Body of pancreas (tissue), 4 donors: ENCODE results near the gene WTAP. TPM values are rescaled to one million over a fixed set of nuclear protein-coding genes. Genes with fewer than 3 reads are reported as not detected.

ENCODE experiments used
- ATAC-seq: fragments of 150-250 bp; one replicate; pipeline ENCODE4 v1.9.1; 2016
- DNase-seq, 4 donors: peaks; one replicate each; pipeline ENCODE4 v3.0.0-alpha.2; 2019
- H3K27ac ChIP-seq, 4 donors: fragments of 200-600 bp; sonication (generic); 1 replicate in 3 of 4; 2 replicates in 1 of 4; pipeline versions ENCODE4 v1.5.1 to v1.6.1; 2016 to 2019; ENCODE audit warnings: mild to moderate bottlenecking in 1 of 4, mixed read lengths in 1 of 4, moderate library complexity in 1 of 4
- H3K27me3 ChIP-seq, 2 donors: fragments of 200-600 bp; sonication (generic); one replicate each; pipeline ENCODE4 v1.6.0; 2016; ENCODE audit warnings: mild to moderate bottlenecking in 1 of 2
- H3K36me3 ChIP-seq, 2 donors: fragments of 200-600 bp; sonication (generic); replicated peaks in 1 of 2; 2 replicates each; pipeline ENCODE4 v1.5.1; 2016; ENCODE audit warnings: low read depth in 2 of 2; ENCODE audit not compliant: insufficient read depth in 1 of 2
- H3K4me1 ChIP-seq: fragments of 200-600 bp; sonication (generic); one replicate; pipeline ENCODE4 v1.6.0; 2016
- H3K4me3 ChIP-seq, 2 donors: fragments of 200-600 bp; sonication (generic); 1 replicate in 1 of 2; 2 replicates in 1 of 2; pipeline ENCODE4 v1.5.1; 2016 to 2019
- H3K9me3 ChIP-seq, 3 donors: fragments of 200-600 bp; sonication (generic); 1 replicate in 2 of 3; 2 replicates in 1 of 3; pipeline ENCODE4 v1.5.1; 2016
- CTCF ChIP-seq, 7 experiments: fragments of 450-650 bp in 4 of 7; fragments of 200-600 bp in 3 of 7; sonication (generic) in 3 of 7; IDR thresholded peaks; one replicate each; pipeline ENCODE4 v1.5.1; 2016 to 2019; ENCODE audit warnings: antibody characterized with exemption in 7 of 7
- POLR2A ChIP-seq, 3 donors: fragments of 450-650 bp; IDR thresholded peaks; one replicate each; pipeline ENCODE4 v1.6.1; 2016; ENCODE audit warnings: antibody characterized with exemption in 3 of 3, mild to moderate bottlenecking in 2 of 3
- WGBS, 2 donors: methylation state at CpG; one replicate each; pipeline ENCODE4 v1.1.5; 2017; 5-methylcytosine and 5-hydroxymethylcytosine counted together
- intact Hi-C: fragments of 100-400 bp; cut with DNase I; formaldehyde crosslinking; loops from one replicate; pipeline ENCODE4 v1.15.1; 2023
- total RNA-seq, 2 donors: library from RNA; depleted of rRNA; stranded (reverse); fragments of >200 nt; gene quantifications; one replicate each; pipeline ENCODE4 v1.1.0, GENCODE V29; 2016

Gene WTAP
- total RNA-seq, 2 donors from 2014 or later, result 56.8 to 58.7 TPM

GRCh38 chr6:159759645-159760044 lies 32.3 kb downstream of the WTAP start:
- peaks cover 0 to 15% of the 10 kb centered on the region in 2 donors for H3K36me3 ChIP-seq
- no peaks in the 10 kb centered on the region for H3K9me3 ChIP-seq
- intact Hi-C loops, result no loop called here
- DNase-seq (no peak), ATAC-seq (no peak)
- H3K27me3 ChIP-seq, result no peaks in the 10 kb centered on the region
- TF ChIP-seq POLR2A (IDR thresholded peaks at IDR 0.05) (no peak), CTCF (IDR thresholded peaks at IDR 0.05) (no peak)
- no peak overlapping the region for H3K27ac ChIP-seq
- H3K4me3 ChIP-seq, result no peak overlapping the region
- H3K4me1 ChIP-seq, result peaks cover 21% of the 10 kb centered on the region
- 55 to 63% methylated on average over 2 of the region's 2 CpGs for WGBS, 2 donors

GRCh38 chr6:159760602-159761057 lies 33.3 kb downstream of the WTAP start:
- 49 to 56% methylated on average over 3 of the region's 3 CpGs for WGBS, 2 donors
- Histone ChIP-seq H3K4me3 (no peak overlapping the region), H3K27ac (peak overlapping the region in 3 of 4 donors; percentile 97 to 99 (median 99)), H3K9me3 (no peaks in the 10 kb centered on the region), H3K4me1 (peaks cover 21% of the 10 kb centered on the region), H3K27me3 (no peaks in the 10 kb centered on the region), H3K36me3 (peaks cover 0 to 8% of the 10 kb centered on the region in 2 donors)
- intact Hi-C loops, result no loop called here
- ATAC-seq (no peak), DNase-seq (no peak)
- TF ChIP-seq CTCF (IDR thresholded peaks at IDR 0.05), result no peak
- peak in 1 of 3 donors; percentile 17 for TF ChIP-seq POLR2A (IDR thresholded peaks at IDR 0.05)

- Histone ChIP-seq H3K9me3 (no peaks in the 10 kb centered on the region), H3K4me1 (peaks cover 21% of the 10 kb centered on the region), H3K27ac (peak overlapping the region; percentile 97 to 99 (median 99)), H3K4me3 (peak overlapping the region; percentile 53 to 82), H3K36me3 (peaks cover 0 to 5% of the 10 kb centered on the region in 2 donors), H3K27me3 (no peaks in the 10 kb centered on the region)
- peak in 1 of 3 donors; percentile 40 for TF ChIP-seq POLR2A (IDR thresholded peaks at IDR 0.05)
- TF ChIP-seq CTCF (IDR thresholded peaks at IDR 0.05), result no peak
- ATAC-seq (no peak), DNase-seq (peak; percentile 14 to 35 (median 30))
- WGBS, 2 donors, result 2 to 5% methylated on average over 25 to 40 of the region's 45 CpGs
- intact Hi-C loops, result no loop called here
Observed at GRCh38 chr6:159761129-159761872, 34.0 kb downstream of the WTAP start.

- H3K27ac ChIP-seq, result peak within 1 kb of the TSS; percentile 97 to 99 (median 99)
- no peaks in the 10 kb centered on the region for H3K27me3 ChIP-seq
- H3K9me3 ChIP-seq, result no peaks in the 10 kb centered on the region
- ATAC-seq, result peak; percentile 98
- WGBS, 2 donors, result 0% methylated on average over 21 to 60 of the region's 76 CpGs
- TF ChIP-seq CTCF (IDR thresholded peaks at IDR 0.05), result peak in 4 of 7 experiments; percentile 20 to 47 (median 28)
- TF ChIP-seq POLR2A (IDR thresholded peaks at IDR 0.05), result peak; percentile 57 to 74 (median 70)
- peak within 1 kb of the TSS; percentile 53 to 82 for H3K4me3 ChIP-seq
- intact Hi-C loops, result no loop called here
- peaks cover 0 to 3% of the 10 kb centered on the region in 2 donors for H3K36me3 ChIP-seq
- H3K4me1 ChIP-seq, result peaks cover 21% of the 10 kb centered on the region
- peak; percentile 95 to 97 (median 96) for DNase-seq
Observed at GRCh38 chr6:159761873-159762680, 34.8 kb downstream of the WTAP start, which contains the start of gene ACAT2. Gene ACAT2, plus strand, starts transcription at chr6:159762045. Its CDS starts 43 bp downstream, at chr6:159762088.
